CD4-positive, alpha-beta T cell treated with Interleukin-12 subunit alpha and Interleukin-12 subunit beta, for 1 hour (primary cell): Measurements from ENCODE around the gene PDZRN4.
"Not testable (repeated sequence)": the region's sequence is repeated elsewhere in the genome, so short reads cannot be mapped to it uniquely, and the experiment has no call there.

Experiments used
- DNase-seq: peaks from one replicate; pipeline ENCODE4 v3.0.0-alpha.2; 2020

PDZRN4 gene

GRCh38 chr12:41287500-41288141, 99.5 kb downstream of the PDZRN4 start:
- DNase-seq = no peak

GRCh38 chr12:41288142-41288811, 100.2 kb downstream of the PDZRN4 start:
- DNase-seq = no peak

GRCh38 chr12:41289501-41289900, 101.4 kb downstream of the PDZRN4 start:
- DNase-seq = no peak

- no peak for DNase-seq
Observed at GRCh38 chr12:41293011-41293410, 104.9 kb downstream of the PDZRN4 start.

DNA sequence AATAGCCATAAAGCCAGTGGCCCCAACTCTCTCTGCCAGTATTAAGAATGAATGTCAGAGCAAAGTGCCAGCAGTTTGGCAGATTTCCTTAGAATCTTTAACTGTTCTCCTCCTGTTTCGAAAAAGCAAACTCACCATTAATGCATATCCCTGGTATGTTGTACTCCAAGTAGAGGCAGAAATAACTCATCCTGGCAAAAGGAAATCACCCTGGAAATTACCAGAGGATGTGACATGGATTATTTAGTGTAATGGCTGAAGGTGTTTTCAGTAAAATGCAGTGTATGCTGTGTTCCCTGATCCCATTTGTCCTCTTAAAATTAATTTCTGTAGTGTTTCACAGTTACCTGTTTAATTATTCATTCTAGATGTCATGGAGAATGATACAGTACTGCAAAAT, 105.3 kb downstream of the PDZRN4 start:
- no peak for DNase-seq

- no peak for DNase-seq
Observed at GRCh38 chr12:41302979-41303403, 114.9 kb downstream of the PDZRN4 start.

- no peak for DNase-seq
Observed at GRCh38 chr12:41304526-41304925, 116.4 kb downstream of the PDZRN4 start.

- DNase-seq = no peak
Observed at GRCh38 chr12:41310367-41310766, 122.2 kb downstream of the PDZRN4 start.

DNA sequence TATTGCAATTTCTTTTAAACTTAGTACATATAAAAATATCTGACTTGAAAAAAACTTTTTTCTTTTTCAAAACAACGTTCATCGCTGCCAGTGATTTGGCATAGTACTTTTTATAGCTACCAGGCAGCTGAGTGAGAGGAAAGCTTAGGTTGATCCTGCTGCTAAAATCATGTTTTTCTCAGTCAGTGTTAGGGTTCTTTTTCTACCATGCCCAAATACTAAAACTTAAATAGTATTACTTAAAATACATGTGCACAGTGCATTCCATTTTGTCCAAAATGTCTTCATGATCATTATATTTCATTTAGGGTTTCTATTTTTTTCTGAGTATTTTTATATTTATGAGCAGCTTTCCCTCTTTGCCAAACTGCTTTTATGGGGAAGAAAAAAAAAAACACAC, 123.8 kb downstream of the PDZRN4 start:
- no peak for DNase-seq

GRCh38 chr12:41312451-41312850, 124.3 kb downstream of the PDZRN4 start:
- not testable (repeated sequence) for DNase-seq

GRCh38 chr12:41325336-41325735, 137.2 kb downstream of the PDZRN4 start:
- DNase-seq = no peak

DNA sequence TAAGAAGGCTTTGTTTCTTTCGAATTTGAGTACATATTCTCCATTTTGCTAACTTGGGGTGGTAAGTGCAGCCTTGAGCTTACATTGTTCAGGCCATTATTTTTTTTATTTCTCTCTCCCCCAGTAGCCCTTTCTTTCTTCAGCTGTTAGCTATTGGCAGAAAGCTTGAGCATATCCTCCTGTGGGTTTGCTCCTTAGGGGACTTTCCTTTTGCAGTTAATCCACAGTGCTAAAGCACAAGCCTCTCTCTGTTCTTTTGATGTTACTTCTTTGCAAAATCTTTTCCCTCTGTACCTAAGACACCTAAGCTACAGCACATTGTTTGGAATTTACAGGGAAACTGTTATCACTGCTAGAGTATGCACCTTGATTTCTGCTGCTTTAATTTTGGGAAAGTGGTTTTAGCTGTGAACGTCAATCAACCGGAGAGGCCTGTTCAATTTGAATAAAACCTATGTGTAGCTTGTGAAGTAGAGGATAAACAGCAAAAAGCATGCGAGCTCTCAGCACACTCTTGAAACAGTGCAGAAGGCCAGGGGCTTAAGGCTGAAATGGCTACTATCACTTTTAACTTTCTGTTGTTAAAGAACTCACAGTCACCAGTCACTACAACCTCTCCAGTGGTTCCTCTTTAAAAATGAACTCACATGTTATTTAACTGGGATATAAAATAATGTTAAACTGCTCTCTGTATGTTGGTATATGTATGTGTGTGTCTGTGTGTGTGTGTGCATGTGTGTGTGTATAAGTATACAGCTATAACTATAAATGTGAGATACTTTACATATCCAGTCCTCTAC, 139.2 kb downstream of the PDZRN4 start:
- DNase-seq = no peak

- no peak for DNase-seq
Observed at GRCh38 chr12:41333974-41334373, 145.9 kb downstream of the PDZRN4 start.

DNA sequence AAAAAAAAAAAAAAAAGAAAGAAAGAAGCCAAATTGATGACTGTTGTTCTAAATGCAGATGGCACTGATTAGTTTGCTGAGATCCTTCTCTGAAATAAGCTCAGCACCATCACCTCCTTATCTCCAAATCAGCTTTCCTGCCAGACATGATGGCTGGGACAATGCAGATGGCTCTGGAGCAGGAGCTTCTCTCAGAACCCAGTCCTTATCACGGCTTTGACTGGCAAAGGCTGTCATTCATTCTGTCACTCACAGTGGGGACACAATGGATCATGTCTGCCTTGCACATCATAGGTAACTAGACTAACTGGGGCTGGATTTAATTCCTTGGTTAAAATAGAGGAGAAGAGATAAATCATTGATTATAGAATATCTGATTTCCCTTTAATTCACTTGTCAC, 146.3 kb downstream of the PDZRN4 start:
- no peak for DNase-seq

DNA sequence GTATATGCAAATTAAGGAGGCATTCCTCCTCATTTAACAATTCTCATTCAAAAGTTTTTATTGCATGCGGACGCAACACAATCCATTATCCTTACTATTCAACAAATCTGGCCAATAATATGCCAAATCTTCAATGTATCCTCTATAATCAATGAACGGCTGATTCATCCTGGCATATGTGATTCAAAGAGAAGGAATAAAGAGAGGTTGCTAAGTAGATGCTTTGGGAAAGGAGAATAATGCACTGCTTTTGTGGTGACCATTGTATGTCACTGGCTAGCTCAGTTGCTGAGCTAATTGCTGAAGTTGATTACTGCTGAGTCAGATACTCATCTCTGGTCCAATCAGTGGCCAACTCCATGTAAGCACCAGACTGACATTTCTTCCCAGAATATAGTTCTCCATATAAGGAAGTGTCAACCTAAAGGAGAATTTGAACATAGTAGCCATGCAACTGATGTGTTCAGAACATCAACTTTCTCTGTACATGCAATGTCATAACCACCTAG, 148.0 kb downstream of the PDZRN4 start:
- no peak for DNase-seq

- no peak for DNase-seq
Observed at GRCh38 chr12:41339784-41340183, 151.7 kb downstream of the PDZRN4 start.

GRCh38 chr12:41344776-41345470, 156.8 kb downstream of the PDZRN4 start:
- no peak for DNase-seq

GRCh38 chr12:41348198-41348597, 160.1 kb downstream of the PDZRN4 start:
- no peak for DNase-seq

DNA sequence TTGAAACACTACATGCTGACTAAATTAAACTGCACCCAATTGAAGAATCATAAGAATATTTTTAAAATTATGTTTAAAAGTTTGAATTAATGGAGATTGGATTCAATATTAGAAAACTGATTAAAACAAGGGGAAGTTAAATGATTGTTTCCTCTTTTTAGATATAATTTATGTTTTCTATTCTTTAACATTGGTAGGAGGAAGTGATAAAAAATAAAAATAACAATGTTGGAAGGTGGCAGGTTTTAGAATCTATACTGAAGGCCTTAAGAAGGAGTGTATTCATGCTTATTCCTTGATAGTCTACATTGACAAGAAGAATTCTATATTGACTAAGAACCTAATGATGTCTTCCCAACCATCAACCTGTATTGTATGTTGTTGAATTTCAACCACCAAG, 168.1 kb downstream of the PDZRN4 start:
- DNase-seq = no peak

DNA sequence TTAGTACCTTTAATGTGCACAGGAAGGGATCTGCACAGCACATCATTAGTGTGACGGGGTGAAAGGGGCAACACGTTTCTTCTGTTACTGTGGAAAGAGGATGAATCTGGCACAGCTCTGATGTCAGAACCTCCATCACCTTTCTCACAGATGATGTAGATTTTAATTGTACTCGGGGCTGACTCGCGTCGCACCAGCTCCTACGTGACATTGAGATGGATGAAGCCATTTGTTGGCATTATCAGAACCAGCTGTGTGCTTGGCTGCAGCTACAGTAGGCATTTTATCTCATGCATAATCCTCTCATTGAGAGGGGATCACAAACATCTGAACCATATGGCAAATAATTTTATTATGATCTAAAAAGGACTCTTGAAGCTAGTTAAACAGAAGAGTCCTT, 173.6 kb downstream of the PDZRN4 start:
- DNase-seq = no peak

GRCh38 chr12:41362510-41362909, 174.4 kb downstream of the PDZRN4 start:
- DNase-seq = no peak

GRCh38 chr12:41362931-41363330, 174.8 kb downstream of the PDZRN4 start:
- DNase-seq = no peak

DNA sequence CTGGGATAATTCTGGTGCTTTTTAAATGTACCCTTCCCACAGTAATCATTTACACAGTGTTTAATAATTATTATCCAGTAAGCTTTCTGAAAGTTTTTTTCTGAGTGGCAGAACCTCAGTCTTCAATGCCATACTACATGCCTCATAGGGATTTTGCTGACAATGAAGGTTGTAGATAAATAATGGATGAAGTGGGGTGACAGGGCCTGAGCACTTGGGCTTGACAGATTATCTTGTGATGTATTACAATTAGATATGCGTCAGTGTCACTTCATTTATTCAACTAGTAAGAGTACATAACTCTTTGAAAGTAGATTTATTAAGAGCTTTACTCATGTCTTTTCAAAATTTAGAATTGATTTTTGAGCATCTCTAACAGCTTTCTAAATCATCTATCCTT, 176.1 kb downstream of the PDZRN4 start:
- DNase-seq = no peak
